DMS53 (cell line): ENCODE results near the gene DAZAP1.
"Not testable (repeated sequence)": the region's sequence is repeated elsewhere in the genome, so short reads cannot be mapped to it uniquely, and the experiment has no call there.

Source experiments
- DNase-seq: peaks from one replicate; lab custom pipeline; 2025; lab: John Stamatoyannopoulos, UW

The DAZAP1 gene

GRCh38 chr19:1425102-1425837, 17.9 kb downstream of the DAZAP1 start:
- DNase-seq, result peak; percentile 57

GRCh38 chr19:1425902-1426301, 18.5 kb downstream of the DAZAP1 start:
- no peak for DNase-seq

- DNase-seq, result no peak
Observed at GRCh38 chr19:1426736-1427135, 19.4 kb downstream of the DAZAP1 start.

- DNase-seq, result no peak
Observed at GRCh38 chr19:1427221-1427920, 20.0 kb downstream of the DAZAP1 start.

- no peak for DNase-seq
Observed at GRCh38 chr19:1428738-1429391, 21.5 kb downstream of the DAZAP1 start.

- DNase-seq, result no peak
Observed at GRCh38 chr19:1429750-1430149, 22.4 kb downstream of the DAZAP1 start.

GRCh38 chr19:1430246-1430645, 22.9 kb downstream of the DAZAP1 start:
- no peak for DNase-seq

GRCh38 chr19:1431759-1432506, 24.5 kb downstream of the DAZAP1 start:
- no peak for DNase-seq

GRCh38 chr19:1432507-1432887, 25.1 kb downstream of the DAZAP1 start:
- no peak for DNase-seq

GRCh38 chr19:1433119-1434039, 26.0 kb downstream of the DAZAP1 start:
- DNase-seq, result no peak

GRCh38 chr19:1434040-1434366, 26.6 kb downstream of the DAZAP1 start:
- DNase-seq, result no peak

- no peak for DNase-seq
Observed at GRCh38 chr19:1434577-1435060, 27.2 kb downstream of the DAZAP1 start.

- DNase-seq, result no peak
Observed at GRCh38 chr19:1435378-1435989, 28.1 kb downstream of the DAZAP1 start.

- no peak for DNase-seq
Observed at GRCh38 chr19:1437609-1438008, 30.2 kb downstream of the DAZAP1 start.

- peak; percentile 95 for DNase-seq
Observed at GRCh38 chr19:1438035-1438932, 30.9 kb downstream of the DAZAP1 start, which contains the start of gene RPS15. Gene RPS15 (plus strand): TSS chr19:1438396. CDS start chr19:1438426, 30 bp downstream.

- no peak for DNase-seq
Observed at GRCh38 chr19:1438933-1439354, 31.6 kb downstream of the DAZAP1 start.

- not testable (repeated sequence) for DNase-seq
Observed at GRCh38 chr19:1439525-1440417, 32.4 kb downstream of the DAZAP1 start.

GRCh38 chr19:1440418-1440801, 33.0 kb downstream of the DAZAP1 start:
- DNase-seq, result no peak

- no peak for DNase-seq
Observed at GRCh38 chr19:1441022-1441426, 33.6 kb downstream of the DAZAP1 start.
